K562 (cell line): ENCODE measurements around the gene TMEM147. TPM values are rescaled to one million over a fixed set of nuclear protein-coding genes. Genes with fewer than 3 reads are reported as not detected.

Experiments
- ATAC-seq: fragments of 200-7000 bp; cut with Tn5 transposase; 3 replicates; pipeline ENCODE4 v1.9.1; 2020; ENCODE audit warnings: moderate library complexity
- BruUV-seq: library from RNA; stranded (reverse); fragments of 400-500 nt; replicated peaks from 2 replicates; lab custom pipeline; 2021; lab: Mats Ljungman, UMichigan
- CTCF ChIA-PET: fragments of 300-600 bp; formaldehyde crosslinking; extraction: SDS; loops from one replicate; lab custom pipeline; 2021; ENCODE audit warnings: low intra/inter-chr PET ratio; lab: Yijun Ruan, JAX
- POLR2A ChIA-PET: fragments of 300-600, 350-650 bp; sonication (Branson Sonifier 250); formaldehyde crosslinking; extraction: SDS; loops from one replicate; lab custom pipeline; 2021; ENCODE audit warnings: antibody characterized with exemption, inconsistent platforms; lab: Yijun Ruan, JAX
- DNase-seq, 4 experiments: peaks; one replicate each; pipeline versions ENCODE4 v3.0.0 to v3.0.0-alpha.2; 2011 to 2018; ENCODE audit warnings: low spot score in 3 of 4, mixed read lengths in 3 of 4; ENCODE audit errors: extremely low read depth in 1 of 4
- FAIRE-seq: peaks from 2 replicates; lab custom pipeline; 2011; peaks lifted over from hg19 to GRCh38; lab: Jason Lieb, UNC
- H2AFZ ChIP-seq: 2 replicates; pipeline ENCODE4 v1.6.0; 2011; ENCODE audit warnings: low read depth, low read length, control low read depth, inconsistent platforms
- H3K27ac ChIP-seq: fragments of 200-600 bp; 3 replicates; pipeline ENCODE4 v1.8.0; 2011; ENCODE audit warnings: low read depth, mild to moderate bottlenecking, control low read depth, inconsistent platforms, low read length, moderate library complexity, mixed read lengths; ENCODE audit errors: extremely low read depth
- H3K27me3 ChIP-seq, 2 experiments: fragments of 300-600 bp in 1 of 2; 2 replicates in 1 of 2; 3 replicates in 1 of 2; pipeline versions ENCODE4 v1.6.0 to v1.8.0; 2011; ENCODE audit warnings: inconsistent platforms in 2 of 2, low read length in 2 of 2, mild to moderate bottlenecking in 1 of 2, mixed read lengths in 1 of 2, moderate library complexity in 1 of 2; ENCODE audit not compliant: control insufficient read depth in 2 of 2, insufficient read depth in 2 of 2
- H3K36me3 ChIP-seq: fragments of 300-600 bp; 3 replicates; pipeline ENCODE4 v1.8.0; 2011; ENCODE audit warnings: mild to moderate bottlenecking, low read length, inconsistent platforms; ENCODE audit not compliant: control insufficient read depth, insufficient read depth
- H3K4me1 ChIP-seq, 2 experiments: fragments of 200-600 bp in 1 of 2; replicated peaks in 1 of 2; 2 replicates in 1 of 2; 3 replicates in 1 of 2; pipeline versions ENCODE4 v1.5.1 to v1.8.0; 2011; ENCODE audit warnings: inconsistent platforms in 2 of 2, low read length in 2 of 2, mild to moderate bottlenecking in 1 of 2, mixed read lengths in 1 of 2, moderate library complexity in 1 of 2; ENCODE audit not compliant: control insufficient read depth in 2 of 2, insufficient read depth in 2 of 2
- H3K4me2 ChIP-seq: 2 replicates; pipeline ENCODE4 v1.6.1; 2011; ENCODE audit warnings: low read length, control low read depth, inconsistent platforms, mixed read lengths; ENCODE audit not compliant: insufficient read depth
- H3K4me3 ChIP-seq: fragments of 200-600 bp; sonication (generic), shearing (Covaris generic); 2 replicates; pipeline ENCODE4 v1.5.1; 2016; ENCODE audit warnings: control low read depth, inconsistent platforms
- H3K79me2 ChIP-seq: fragments of 200-600 bp; 3 replicates; pipeline ENCODE4 v1.8.0; 2011; ENCODE audit warnings: low read length, inconsistent platforms; ENCODE audit not compliant: control insufficient read depth, insufficient read depth
- H3K9ac ChIP-seq, 2 experiments: 2 replicates each; pipeline versions ENCODE4 v1.6.0 to v1.6.1; 2011; ENCODE audit warnings: low read depth in 2 of 2, low read length in 2 of 2, control low read depth in 1 of 2, inconsistent platforms in 1 of 2, mild to moderate bottlenecking in 1 of 2, mixed read lengths in 1 of 2; ENCODE audit not compliant: insufficient read depth in 1 of 2
- H3K9me1 ChIP-seq: one replicate; pipeline ENCODE4 v1.6.0; 2011; ENCODE audit warnings: inconsistent platforms, mild to moderate bottlenecking, low read length, moderate library complexity; ENCODE audit not compliant: control insufficient read depth, insufficient read depth
- H3K9me3 ChIP-seq: replicated peaks from 2 replicates; pipeline ENCODE4 v1.5.1; 2011; ENCODE audit warnings: low read depth, low read length, inconsistent platforms; ENCODE audit not compliant: control insufficient read depth, insufficient read depth
- H4K20me1 ChIP-seq: replicated peaks from 2 replicates; pipeline ENCODE4 v1.6.1; 2011; ENCODE audit warnings: low read length, inconsistent platforms, mixed read lengths; ENCODE audit not compliant: control insufficient read depth, insufficient read depth
- ATF3 ChIP-seq, 2 experiments: fragments of 450-650 bp in 1 of 2; sonication (generic) in 1 of 2; formaldehyde crosslinking in 1 of 2; IDR thresholded peaks in 1 of 2; conservative IDR thresholded peaks in 1 of 2; 2 replicates each; pipeline versions ENCODE4 v1.6.1 to v1.8.1; 2016 to 2023; ENCODE audit warnings: mild to moderate bottlenecking in 2 of 2, moderate library complexity in 2 of 2, inconsistent platforms in 1 of 2, missing genetic modification reagents in 1 of 2
- ATF7 ChIP-seq: fragments of 450-650 bp; IDR thresholded peaks from 2 replicates; pipeline ENCODE4 v1.7.1; 2014; ENCODE audit warnings: mild to moderate bottlenecking, moderate library complexity
- BRF1 ChIP-seq: IDR thresholded peaks from 3 replicates; pipeline ENCODE4 v1.6.1; 2011; ENCODE audit warnings: borderline replicate concordance, mild to moderate bottlenecking; ENCODE audit not compliant: insufficient read length; ENCODE audit errors: extremely low read depth
- GTF3C2 ChIP-seq: IDR thresholded peaks from 3 replicates; pipeline ENCODE4 v1.6.1; 2011; ENCODE audit warnings: borderline replicate concordance, mild to moderate bottlenecking, moderate library complexity; ENCODE audit not compliant: insufficient read length; ENCODE audit errors: extremely low read depth
- KDM2B ChIP-seq: fragments of 250-450 bp; sonication (Bioruptor Pico); IDR thresholded peaks from 2 replicates; pipeline ENCODE4 v1.8.0; 2021; ENCODE audit warnings: mild to moderate bottlenecking, moderate library complexity
- KLF1 ChIP-seq: fragments of 450-650 bp; IDR thresholded peaks from 2 replicates; pipeline ENCODE4 v1.6.1; 2016; ENCODE audit warnings: missing genetic modification characterization, missing compliant biosample characterization
- MEF2A ChIP-seq: IDR thresholded peaks from 2 replicates; pipeline ENCODE4 v1.6.1; 2011; ENCODE audit warnings: low read depth, mild to moderate bottlenecking, low read length, moderate library complexity; ENCODE audit not compliant: control insufficient read depth
- RBFOX2 ChIP-seq: fragments of 200-400 bp; formaldehyde crosslinking; IDR thresholded peaks from 2 replicates; pipeline ENCODE4 v1.6.1; 2017; ENCODE audit warnings: low read depth, mild to moderate bottlenecking, low read length, moderate library complexity
- SETDB1 ChIP-seq: IDR thresholded peaks from one replicate; pipeline ENCODE4 v1.6.1; 2012; ENCODE audit warnings: low read length, control low read depth, inconsistent platforms
- SMAD2 ChIP-seq: fragments of 150-350 bp; IDR thresholded peaks from 2 replicates; pipeline ENCODE4 v1.6.1; 2014; ENCODE audit warnings: low read depth, mild to moderate bottlenecking, low read length
- TCF15 ChIP-seq: fragments of 250-450 bp; sonication (Bioruptor Pico); IDR thresholded peaks from 2 replicates; pipeline ENCODE4 v1.8.0; 2022; ENCODE audit warnings: moderate library complexity, mild to moderate bottlenecking, inconsistent platforms
- ZBTB12 ChIP-seq: fragments of 250-450 bp; sonication (Bioruptor Pico); IDR thresholded peaks from 2 replicates; pipeline ENCODE4 v1.4.0; 2020
- ZBTB8A ChIP-seq: fragments of 450-650 bp; IDR thresholded peaks from 2 replicates; pipeline ENCODE4 v1.6.1; 2018; ENCODE audit warnings: mild to moderate bottlenecking, moderate library complexity; ENCODE audit not compliant: partially characterized antibody
- ZNF212 ChIP-seq: fragments of 450-650 bp; formaldehyde crosslinking; IDR thresholded peaks from 2 replicates; pipeline ENCODE4 v1.4.0; 2020; ENCODE audit warnings: mild to moderate bottlenecking
- ZNF232 ChIP-seq: sonication (generic); formaldehyde crosslinking; IDR thresholded peaks from 2 replicates; pipeline ENCODE4 v1.8.0; 2022; ENCODE audit warnings: mild to moderate bottlenecking, missing genetic modification reagents
- ZNF395 ChIP-seq: fragments of 200-800 bp; sonication (Bioruptor generic); IDR thresholded peaks from 2 replicates; pipeline ENCODE4 v1.6.1; 2017; ENCODE audit warnings: missing genetic modification characterization, missing compliant biosample characterization
- WGBS: fragments of 100-300 bp; shearing (Covaris generic); methylation state at CpG from one replicate; pipeline ENCODE4 v1.1.6; 2016; ENCODE audit warnings: low coverage, mixed read lengths; ENCODE audit not compliant: insufficient coverage; ENCODE audit errors: missing lambda C conversion rate; 5-methylcytosine and 5-hydroxymethylcytosine counted together
- in situ Hi-C: fragments of 300-500 bp; cut with MboI; formaldehyde crosslinking; loops from 4 replicates; pipeline ENCODE4 v1.15.0; 2018; ENCODE audit warnings: inconsistent platforms, mixed read lengths
- intact Hi-C: fragments of 100-400 bp; cut with micrococcal nuclease; formaldehyde crosslinking; loops from 2 replicates; pipeline ENCODE4 v1.14.2; 2022
- polyA plus RNA-seq, 8 experiments: library from polyadenylated mRNA; depleted of rRNA in 4 of 8; stranded (reverse) in 5 of 8; unstranded in 3 of 8; fragments of >200 nt; fragmentation: Nextera tagmentation in 2 of 8; fragmentation: Illumina TruSeq in 1 of 8; extraction: Ambion mirVana in 2 of 8; extraction: Trizol in 1 of 8; gene quantifications; 2 replicates each; pipeline versions ENCODE4 v1.2.1 to v1.2.3, GENCODE V29; 2011 to 2014; ENCODE audit warnings: inconsistent platforms in 1 of 8, missing spikeins in 1 of 8
- total RNA-seq, 7 experiments: library from RNA; depleted of rRNA in 6 of 7; stranded (reverse); fragments of >200 nt in 6 of 7; fragmentation: Illumina TruSeq in 2 of 7; extraction: Trizol in 2 of 7; gene quantifications; 2 replicates each; pipeline versions ENCODE4 v1.2.1 to v1.2.3, GENCODE V29; 2011 to 2021; ENCODE audit warnings: low replicate concordance in 1 of 7

The TMEM147 gene
- total and polyA plus RNA-seq, 9 of the 15 experiments (the other 6 are each of a cell fraction or from before 2014, with no cell fraction given), result 73.8 to 194 (median 142) TPM

- CTCF ChIA-PET, result no interaction called here
- H3K9me1 ChIP-seq, result no peaks in the 10 kb centered on the region
- no peak overlapping the region for H3K4me3 ChIP-seq
- DNase-seq, result no peak
- no peak overlapping the region for H3K4me2 ChIP-seq
- POLR2A ChIA-PET, result interaction anchor here (0.5 to 1.0 kb wide), 3 partner anchors 11 to 383 kb away, joined by 3 to 4 read pairs (median 3); no protein-coding TSS in a partner anchor
- H3K36me3 ChIP-seq, result no peaks in the 10 kb centered on the region
- BruUV-seq, result no TSS peak
- TF ChIP-seq ZNF232 (CRISPR knock-in tag) (no peak), TCF15 (CRISPR knock-in tag) (no peak), ZNF395 (CRISPR knock-in tag) (no peak), GTF3C2 (no peak), RBFOX2 (no peak), ZBTB12 (CRISPR knock-in tag) (no peak), SETDB1 (no peak), SMAD2 (no peak), KLF1 (tag) (no peak), ATF3 (IDR thresholded peaks at IDR 0.05) (no peak), ATF3 (CRISPR knock-in tag; conservative IDR thresholded peaks at IDR 0.05) (no peak), ZBTB8A (no peak), BRF1 (no peak), ATF7 (no peak), ZNF212 (no peak), KDM2B (no peak), MEF2A (no peak)
- in situ Hi-C loops (no loop called here), intact Hi-C loops (no loop called here)
- H3K9me3 ChIP-seq, result no peaks in the 10 kb centered on the region
- H4K20me1 ChIP-seq, result peaks cover 11% of the 10 kb centered on the region
- FAIRE-seq, result no peak
- no peak overlapping the region for H2AFZ ChIP-seq
- 0 out of 5 replicates have a peak, but pooled peaks cover 0 to 3% of the 10 kb centered on the region in 2 experiments for H3K4me1 ChIP-seq
- peaks cover 45 to 77% of the 10 kb centered on the region in 2 experiments for H3K27me3 ChIP-seq
- WGBS, result 3% methylated on average over 4 of the region's 4 CpGs
- no peaks in the 10 kb centered on the region for H3K79me2 ChIP-seq
- no peak for ATAC-seq
- no peak overlapping the region for H3K27ac ChIP-seq
- no peak overlapping the region; a peak in 1 of 4 replicates for H3K9ac ChIP-seq
These were observed 19.6 kb upstream of the TMEM147 start for GRCh38 chr19:35525873-35526272.
